ENCODE data around the gene IGF2BP3. TPM values are rescaled to one million over a fixed set of nuclear protein-coding genes. Genes with fewer than 3 reads are reported as not detected.

Gene IGF2BP3
- total and polyA plus RNA-seq, 8 donors = 1.8 to 63.2 (median 57.4) TPM

GRCh38 chr7:23264916-23265458 is 205.3 kb downstream of the IGF2BP3 start:
- DNase-seq = no peak
- no peak for TF ChIP-seq CTCF (IDR thresholded peaks at IDR 0.05)
- no peak overlapping the region for H3K4me3 ChIP-seq
- no peak overlapping the region for H3K27ac ChIP-seq
- ATAC-seq = no peak
- H3K27me3 ChIP-seq = no peaks in the 10 kb centered on the region
- H3K9me3 ChIP-seq = no peaks in the 10 kb centered on the region
- intact Hi-C loops (cut with DNase I) = no loop called here
- no peaks in the 10 kb centered on the region for H3K4me1 ChIP-seq
- H3K36me3 ChIP-seq = no peaks in the 10 kb centered on the region

- ATAC-seq = peak; percentile 95
- peak; percentile 81 to 84 for TF ChIP-seq CTCF (IDR thresholded peaks at IDR 0.05)
- intact Hi-C loops (cut with DNase I) = no loop called here
- Histone ChIP-seq H3K27me3 (no peaks in the 10 kb centered on the region), H3K4me1 (no peaks in the 10 kb centered on the region), H3K27ac (no peak overlapping the region), H3K4me3 (no peak overlapping the region), H3K9me3 (no peaks in the 10 kb centered on the region), H3K36me3 (peaks cover 0 to 6% of the 10 kb centered on the region in 2 donors)
- peak in 3 of 4 donors; percentile 55 to 85 (median 73) for DNase-seq
Measured at GRCh38 chr7:23261843-23262452, 208.3 kb downstream of the IGF2BP3 start.

- no peak overlapping the region for H3K4me3 ChIP-seq
- H3K9me3 ChIP-seq = no peaks in the 10 kb centered on the region
- H3K4me1 ChIP-seq = no peaks in the 10 kb centered on the region
- no peak for ATAC-seq
- no peak overlapping the region for H3K27ac ChIP-seq
- intact Hi-C loops (cut with DNase I) = no loop called here
- no peak for DNase-seq
- no peak for TF ChIP-seq CTCF (IDR thresholded peaks at IDR 0.05)
- H3K27me3 ChIP-seq = peaks cover 0 to 6% of the 10 kb centered on the region in 2 donors
- peaks cover 0 to 6% of the 10 kb centered on the region in 2 donors for H3K36me3 ChIP-seq
Measured at GRCh38 chr7:23260371-23260770, 209.9 kb downstream of the IGF2BP3 start.

Other genes starting within 250 kb of the IGF2BP3 start
- gene GPNMB, start 223.7 kb downstream of the IGF2BP3 start, total RNA-seq = 100 to 1,000 TPM; 236 to 290 TPM
- gene GPNMB, start 223.7 kb downstream of the IGF2BP3 start, polyA plus RNA-seq (ENCODE audit: insufficient read length in 6 of 6) = 1 to 10 TPM; 2.0 to 4.7 (median 3.0) TPM
- 10 to 100 TPM; 47.4 to 47.7 TPM for gene MALSU1, start 171.2 kb downstream of the IGF2BP3 start, total RNA-seq
- 10 to 100 TPM; 46.3 to 55.1 (median 49.5) TPM for gene MALSU1, start 171.2 kb downstream of the IGF2BP3 start, polyA plus RNA-seq (ENCODE audit: insufficient read length in 6 of 6)
- 10 to 100 TPM; 68.1 to 75.8 TPM for gene TRA2A, start 61.5 kb upstream of the IGF2BP3 start, total RNA-seq
- 100 to 1,000 TPM; 232 to 312 (median 261) TPM for gene TRA2A, start 61.5 kb upstream of the IGF2BP3 start, polyA plus RNA-seq (ENCODE audit: insufficient read length in 6 of 6)
- 10 to 100 TPM; 11.9 to 14.3 TPM for gene CCDC126, start 126.9 kb upstream of the IGF2BP3 start, total RNA-seq
- 10 to 100 TPM; 10.3 to 12.9 (median 11.4) TPM for gene CCDC126, start 126.9 kb upstream of the IGF2BP3 start, polyA plus RNA-seq (ENCODE audit: insufficient read length in 6 of 6)
- gene FAM221A, start 209.7 kb upstream of the IGF2BP3 start, total RNA-seq = 1 to 10 TPM; 7.6 to 9.3 TPM
- 10 to 100 TPM; 13.2 to 19.0 (median 15.5) TPM for gene FAM221A, start 209.7 kb upstream of the IGF2BP3 start, polyA plus RNA-seq (ENCODE audit: insufficient read length in 6 of 6)
- gene STK31, start 239.7 kb upstream of the IGF2BP3 start, total RNA-seq = 1 to 10 TPM; 1.3 to 1.4 TPM
- 1 to 10 TPM in 5 of 6 donors, under 1 TPM in 1; 0.90 to 1.6 (median 1.3) TPM for gene STK31, start 239.7 kb upstream of the IGF2BP3 start, polyA plus RNA-seq (ENCODE audit: insufficient read length in 6 of 6)